LNCAP (cell line): Measurements from ENCODE around the gene LINC01488.

Experiments used
- TF ChIP-seq, protein P1 (sequence below): fragments of 450-650 bp; IDR thresholded peaks from 2 replicates; pipeline ENCODE4 v1.5.1; 2017; ENCODE audit warnings: mild to moderate bottlenecking

LINC01488 gene

DNA sequence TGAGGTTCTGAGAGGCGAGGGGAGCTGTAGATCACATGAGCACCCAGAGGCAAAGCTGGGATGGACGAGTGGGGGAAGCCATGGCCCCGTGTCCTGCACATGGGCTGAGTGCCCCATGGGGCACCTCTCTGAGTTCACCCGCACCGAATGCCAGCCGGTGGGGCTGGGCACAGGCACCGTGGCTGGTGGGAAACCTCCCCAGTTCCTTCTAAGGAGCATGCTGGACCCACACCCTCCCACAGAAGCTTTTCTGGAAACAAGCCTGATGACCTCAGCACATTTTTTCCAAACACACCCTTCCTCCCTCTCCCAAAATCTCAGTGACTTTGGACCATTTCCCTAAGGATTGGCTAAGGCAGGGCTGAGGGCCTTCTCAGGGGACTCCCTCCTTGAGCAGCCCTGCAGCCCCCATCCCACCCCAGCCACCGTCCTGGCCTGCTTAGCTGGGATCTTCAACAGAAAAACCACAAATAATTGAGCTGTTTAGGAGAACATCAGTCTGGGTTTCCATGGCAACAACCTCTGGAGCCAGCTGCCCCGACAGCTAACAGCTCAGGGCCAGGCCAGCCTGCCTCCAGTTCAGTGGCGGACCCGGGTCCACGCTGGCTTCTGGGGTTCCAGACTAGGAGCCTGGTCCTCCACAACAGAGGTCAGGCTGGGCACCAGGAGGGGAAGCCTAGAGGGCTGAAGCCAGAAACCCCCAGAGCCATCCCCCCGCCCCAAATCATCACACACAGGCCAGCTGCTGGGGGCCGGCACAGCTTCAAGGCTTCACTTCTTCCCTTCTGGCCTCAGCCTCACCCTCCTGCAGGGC is 18.1 kb upstream of the LINC01488 start:
- TF ChIP-seq, protein P1, sequence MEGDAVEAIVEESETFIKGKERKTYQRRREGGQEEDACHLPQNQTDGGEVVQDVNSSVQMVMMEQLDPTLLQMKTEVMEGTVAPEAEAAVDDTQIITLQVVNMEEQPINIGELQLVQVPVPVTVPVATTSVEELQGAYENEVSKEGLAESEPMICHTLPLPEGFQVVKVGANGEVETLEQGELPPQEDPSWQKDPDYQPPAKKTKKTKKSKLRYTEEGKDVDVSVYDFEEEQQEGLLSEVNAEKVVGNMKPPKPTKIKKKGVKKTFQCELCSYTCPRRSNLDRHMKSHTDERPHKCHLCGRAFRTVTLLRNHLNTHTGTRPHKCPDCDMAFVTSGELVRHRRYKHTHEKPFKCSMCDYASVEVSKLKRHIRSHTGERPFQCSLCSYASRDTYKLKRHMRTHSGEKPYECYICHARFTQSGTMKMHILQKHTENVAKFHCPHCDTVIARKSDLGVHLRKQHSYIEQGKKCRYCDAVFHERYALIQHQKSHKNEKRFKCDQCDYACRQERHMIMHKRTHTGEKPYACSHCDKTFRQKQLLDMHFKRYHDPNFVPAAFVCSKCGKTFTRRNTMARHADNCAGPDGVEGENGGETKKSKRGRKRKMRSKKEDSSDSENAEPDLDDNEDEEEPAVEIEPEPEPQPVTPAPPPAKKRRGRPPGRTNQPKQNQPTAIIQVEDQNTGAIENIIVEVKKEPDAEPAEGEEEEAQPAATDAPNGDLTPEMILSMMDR = no peak

DNA sequence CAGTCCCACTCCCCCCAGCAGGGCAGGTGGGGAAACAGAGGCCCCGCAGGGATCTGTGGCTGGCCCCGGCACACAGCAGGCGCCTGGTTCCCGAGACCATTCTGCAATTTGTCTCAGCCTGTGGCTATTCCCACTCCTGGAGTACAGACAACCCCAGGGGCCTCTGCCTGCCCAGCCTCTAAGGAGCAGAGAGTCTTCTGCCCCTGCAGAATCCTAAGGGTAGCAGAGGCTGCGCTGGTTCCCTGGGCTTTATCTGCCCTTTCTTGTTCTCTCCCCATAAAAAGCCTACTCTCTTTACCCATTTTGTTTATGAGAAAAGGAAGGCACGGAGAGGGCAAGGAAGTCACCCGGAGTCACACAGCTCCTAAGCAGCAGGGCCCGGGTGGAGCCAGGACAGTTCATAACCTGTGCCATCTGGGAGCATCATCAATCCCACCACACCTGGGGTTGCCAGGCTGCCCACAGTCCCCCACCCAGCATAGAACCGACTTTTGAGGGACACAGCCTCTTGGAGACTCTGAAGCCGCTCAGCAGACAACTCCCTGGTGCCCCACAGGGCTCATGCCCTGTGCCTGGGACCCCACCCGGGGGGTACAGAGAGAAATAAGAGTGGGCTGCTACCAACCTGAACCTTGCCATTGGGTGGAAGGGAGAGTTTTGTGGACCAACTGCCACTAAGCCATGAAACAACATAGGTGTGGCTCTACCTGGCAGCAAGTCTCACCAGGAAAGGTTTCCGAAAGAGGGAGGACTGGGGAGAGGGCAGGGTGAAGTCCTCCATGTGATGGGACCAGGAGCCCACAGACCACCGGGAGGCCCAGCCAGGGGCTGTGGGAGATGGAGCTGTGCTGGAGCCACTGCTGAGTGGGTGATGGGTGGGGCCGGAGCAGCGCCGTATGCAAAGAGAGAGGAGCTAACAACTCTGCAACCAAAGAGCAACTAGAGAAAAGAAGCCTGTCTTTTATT is 17.2 kb upstream of the LINC01488 start:
- TF ChIP-seq, protein P1 = no peak

DNA sequence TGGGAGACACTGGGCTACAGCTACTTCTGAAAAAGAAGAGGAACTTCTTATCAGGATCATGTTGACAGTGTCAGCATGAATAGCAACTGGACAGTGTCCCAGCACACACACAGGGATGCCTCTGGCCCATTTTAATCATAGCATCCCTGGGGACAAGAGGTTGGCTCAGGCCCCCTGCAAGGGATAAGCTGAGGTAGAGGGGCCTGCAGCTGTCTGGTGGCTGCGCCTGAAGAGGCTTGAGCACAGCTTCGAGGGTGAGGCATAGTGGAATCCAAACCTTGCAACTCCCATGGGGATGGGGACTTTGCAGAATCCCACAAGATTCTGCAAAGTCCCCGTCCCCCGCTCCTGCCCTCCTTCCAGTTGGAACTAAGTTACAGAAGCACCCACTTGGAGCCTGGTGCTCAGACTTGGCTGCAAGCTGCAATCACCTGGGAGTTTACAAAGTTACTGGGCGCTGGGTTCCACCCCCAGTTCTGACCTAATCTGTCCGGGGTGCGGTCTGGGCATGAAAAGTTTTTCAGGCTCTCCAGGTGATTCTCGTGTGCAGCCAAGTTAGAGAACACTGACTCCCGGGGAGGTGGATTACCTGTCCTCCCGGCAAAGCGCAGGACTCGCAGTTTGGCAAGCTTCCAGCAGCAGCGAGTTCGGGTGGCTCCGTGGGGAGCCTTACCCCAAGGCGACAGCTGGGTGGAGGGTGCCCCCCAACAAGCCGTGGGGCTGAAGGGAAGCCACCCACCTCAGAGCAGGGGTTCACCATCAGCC is 16.0 kb upstream of the LINC01488 start:
- TF ChIP-seq, protein P1 = no peak

DNA sequence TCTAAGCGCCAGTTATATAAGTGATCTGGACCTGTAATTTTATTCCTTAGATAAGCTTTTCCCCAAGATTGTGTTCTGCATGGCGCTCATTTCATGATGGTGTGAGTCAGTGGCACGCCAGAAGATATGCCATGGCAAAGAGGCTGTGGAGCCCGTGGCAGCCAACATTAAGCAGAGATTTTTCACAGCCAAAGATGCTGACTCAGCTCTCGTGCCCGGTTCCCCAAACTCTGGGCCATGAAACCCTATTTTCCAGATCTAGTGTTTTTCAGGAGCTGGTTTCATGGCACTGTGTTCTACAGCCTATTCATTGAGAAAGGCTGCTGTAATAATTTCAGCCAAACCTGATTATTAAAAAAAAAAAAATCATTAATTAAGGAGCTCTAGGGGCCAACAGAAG is 15.4 kb upstream of the LINC01488 start:
- TF ChIP-seq, protein P1 = no peak

DNA sequence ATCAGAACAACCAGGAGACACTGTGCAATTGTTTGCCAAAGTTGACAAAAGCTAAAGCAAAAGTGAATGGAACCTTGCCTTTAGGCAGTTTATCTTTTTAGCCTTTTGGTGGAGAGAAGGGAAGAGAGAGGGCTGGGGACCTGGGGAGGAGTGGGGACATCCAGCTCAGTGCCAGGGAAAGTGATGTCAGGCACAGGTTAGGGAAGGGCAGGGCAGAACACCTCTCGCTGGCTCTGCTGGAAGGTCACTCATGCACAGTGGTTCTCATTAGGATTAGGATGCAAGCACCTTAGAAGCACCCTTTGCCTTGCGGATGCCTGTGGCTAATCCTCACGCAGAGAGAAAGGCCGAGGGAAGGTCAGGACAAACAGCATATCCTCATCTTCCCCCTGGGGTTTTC is 14.3 kb upstream of the LINC01488 start:
- TF ChIP-seq, protein P1 = no peak

DNA sequence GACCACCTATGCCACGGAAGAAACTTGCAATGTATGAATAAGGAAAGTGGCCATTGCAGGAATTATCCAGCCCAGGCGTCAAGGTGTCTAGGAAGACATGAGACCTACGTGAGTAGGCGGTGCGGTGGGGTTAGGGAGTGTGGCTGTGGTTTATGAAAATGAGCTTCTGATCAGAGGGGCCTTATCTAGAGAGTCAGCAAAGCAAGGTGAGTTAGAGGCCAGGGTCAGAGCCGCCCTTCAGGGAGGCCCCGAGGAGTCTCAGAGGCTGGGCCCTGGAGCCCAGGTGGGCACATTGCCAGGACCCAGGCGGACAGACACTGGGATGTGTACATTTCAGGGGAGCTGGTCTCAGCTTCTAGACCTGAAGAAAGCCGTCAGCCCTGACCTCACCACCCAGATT is 13.8 kb upstream of the LINC01488 start:
- TF ChIP-seq, protein P1 = no peak

DNA sequence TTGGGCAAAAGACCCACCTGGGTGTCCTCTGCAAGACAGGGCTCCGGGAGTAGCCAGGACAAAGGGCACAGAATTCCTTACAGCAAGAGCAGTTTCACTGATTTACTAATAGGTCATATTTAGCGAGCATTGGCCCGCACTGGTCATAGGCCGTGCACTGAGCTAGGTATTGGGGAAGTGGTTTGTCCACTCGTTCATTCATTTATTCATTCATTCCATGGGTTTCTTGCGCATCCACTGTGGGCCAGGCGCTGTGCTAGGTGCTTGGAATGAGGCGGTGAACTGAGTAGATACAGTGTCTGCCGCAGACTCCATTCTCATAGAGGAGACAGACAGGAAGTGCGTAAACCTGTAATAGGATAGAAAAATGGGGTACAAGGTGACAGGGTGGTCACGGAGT is 13.2 kb upstream of the LINC01488 start:
- TF ChIP-seq, protein P1 = no peak
